BJ (cell line): ENCODE data around the gene CLBA1. TPM values are rescaled to one million over a fixed set of nuclear protein-coding genes. Genes with fewer than 3 reads are reported as not detected.

ENCODE experiments used
- CTCF ChIA-PET: fragments of 350-600 bp; formaldehyde crosslinking; extraction: SDS; loops from one replicate; lab custom pipeline; 2021; ENCODE audit warnings: antibody characterized with exemption, inconsistent platforms; lab: Yijun Ruan, JAX
- POLR2A ChIA-PET: fragments of 300-600 bp; sonication (Branson Sonifier 250); formaldehyde crosslinking; extraction: SDS; loops from one replicate; lab custom pipeline; 2021; ENCODE audit warnings: antibody characterized with exemption; lab: Charles Lee
- DNase-seq: peaks from one replicate; pipeline ENCODE4 v3.0.0-alpha.2; 2011; ENCODE audit warnings: low read depth
- H3K27me3 ChIP-seq: 2 replicates; pipeline ENCODE4 v1.6.0; 2011; ENCODE audit warnings: low read length; ENCODE audit not compliant: control insufficient read depth, insufficient read depth
- H3K36me3 ChIP-seq: 2 replicates; pipeline ENCODE4 v1.5.1; 2011; ENCODE audit warnings: low read length; ENCODE audit not compliant: control insufficient read depth, insufficient read depth
- H3K4me3 ChIP-seq: 2 replicates; pipeline ENCODE4 v1.5.1; 2011; ENCODE audit warnings: low read depth, mild to moderate bottlenecking, control low read depth, low read length
- CTCF ChIP-seq: IDR thresholded peaks from 2 replicates; pipeline ENCODE4 v1.5.1; 2011; ENCODE audit warnings: low read depth, mild to moderate bottlenecking, control low read depth, inconsistent platforms, low read length, moderate library complexity; ENCODE audit not compliant: insufficient read depth
- polyA plus RNA-seq: library from polyadenylated mRNA; depleted of rRNA; stranded (reverse); fragments of >200 nt; gene quantifications from 2 replicates; pipeline ENCODE4 v1.2.3, GENCODE V29; 2011

Gene CLBA1
- polyA plus RNA-seq, 1 experiment, result 5.9 TPM

- peaks cover 10% of the 10 kb centered on the region for H3K36me3 ChIP-seq
- no peaks in the 10 kb centered on the region for H3K27me3 ChIP-seq
- CTCF ChIA-PET, result interaction anchor here (0.7 to 1.5 kb wide), 3 partner anchors 10 to 94 kb away, joined by 3 to 4 read pairs (median 3); no protein-coding TSS in a partner anchor
- H3K4me3 ChIP-seq, result no peak overlapping the region
- no peak for DNase-seq
- POLR2A ChIA-PET, result no interaction called here
- TF ChIP-seq CTCF, result no peak
Measured at GRCh38 chr14:104993808-104994591, 8.4 kb downstream of the CLBA1 start.

DNA sequence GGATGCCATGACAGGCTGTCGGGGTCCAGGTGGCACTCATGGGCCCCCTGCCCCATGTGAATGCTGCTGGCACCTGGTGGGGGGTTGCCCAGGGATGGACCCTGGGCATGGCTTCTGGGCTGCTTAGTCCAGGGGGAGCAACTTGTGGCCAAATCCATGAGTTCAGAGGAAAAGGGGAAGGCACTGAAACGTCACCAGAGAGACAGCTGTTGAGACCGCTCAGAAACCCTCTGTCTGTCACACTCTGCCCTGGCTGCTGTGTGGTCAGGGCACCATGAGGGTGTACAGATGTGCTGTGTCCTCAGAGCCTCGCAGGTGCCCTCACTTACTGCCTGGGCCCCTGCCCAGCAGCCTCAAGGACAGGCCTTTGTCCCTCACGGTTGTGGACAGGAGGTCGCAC lies 9.4 kb downstream of the CLBA1 start:
- TF ChIP-seq CTCF, result no peak
- Histone ChIP-seq H3K27me3 (no peaks in the 10 kb centered on the region), H3K36me3 (peaks cover 10% of the 10 kb centered on the region), H3K4me3 (no peak overlapping the region)
- ChIA-PET CTCF (interaction anchor here (1.2 to 1.5 kb wide), 2 partner anchors 9 to 93 kb away, joined by 3 to 4 read pairs; no protein-coding TSS in a partner anchor), POLR2A (no interaction called here)
- DNase-seq, result no peak

- Histone ChIP-seq H3K4me3 (no peak overlapping the region), H3K36me3 (peaks cover 10% of the 10 kb centered on the region), H3K27me3 (no peaks in the 10 kb centered on the region)
- no peak for TF ChIP-seq CTCF
- ChIA-PET CTCF (interaction anchor here (1.5 kb wide), 1 partner anchor 16 kb away, joined by 3 read pairs; no protein-coding TSS in a partner anchor), POLR2A (no interaction called here)
- no peak for DNase-seq
Measured at GRCh38 chr14:104996032-104996431, 10.4 kb downstream of the CLBA1 start.

DNA sequence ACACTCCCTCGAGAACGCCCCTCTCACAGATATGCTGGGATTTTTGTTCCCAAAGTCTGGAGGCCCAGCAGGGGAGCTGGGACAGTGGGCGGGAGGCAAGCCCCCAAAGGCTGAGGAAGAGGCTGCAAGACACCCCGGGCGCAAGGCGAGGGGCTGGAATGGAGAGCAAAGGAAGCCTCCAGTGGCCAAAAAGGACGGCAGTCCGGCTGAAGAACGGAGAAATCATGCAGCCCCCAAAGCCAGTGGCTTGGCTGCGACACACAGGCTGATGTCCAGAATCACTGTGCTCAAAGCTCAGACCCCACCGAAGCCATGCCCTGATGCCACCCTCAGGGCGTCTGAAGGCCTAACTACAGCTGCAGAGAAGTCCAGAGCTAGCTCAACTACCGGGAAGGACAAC lies 10.9 kb downstream of the CLBA1 start:
- CTCF ChIA-PET, result interaction anchor here (1.5 kb wide), 1 partner anchor 16 kb away, joined by 3 read pairs; no protein-coding TSS in a partner anchor
- H3K4me3 ChIP-seq, result no peak overlapping the region

More for the DNA sequence above, 10.9 kb downstream of the CLBA1 start:
- peaks cover 10% of the 10 kb centered on the region for H3K36me3 ChIP-seq
- POLR2A ChIA-PET, result no interaction called here
- H3K27me3 ChIP-seq, result no peaks in the 10 kb centered on the region
- no peak for DNase-seq
- TF ChIP-seq CTCF, result no peak
